PFSK-1 (cell line): ENCODE results near the gene RGS13.

Source experiments
- FOXP2 ChIP-seq: optimal IDR thresholded peaks from 2 replicates; pipeline ENCODE3; 2011; ENCODE audit warnings: borderline replicate concordance, control low read depth, inconsistent platforms; ENCODE audit not compliant: insufficient read depth; ENCODE audit errors: extremely low read length, extremely low read depth
- POLR2AphosphoS5 ChIP-seq: IDR thresholded peaks from 2 replicates; pipeline ENCODE4 v1.6.1; 2012; ENCODE audit warnings: low read depth, mild to moderate bottlenecking, control low read depth, low read length, moderate library complexity
- SIN3A ChIP-seq: IDR thresholded peaks from 2 replicates; pipeline ENCODE4 v1.6.1; 2012; ENCODE audit warnings: mild to moderate bottlenecking, low read length, moderate library complexity, borderline replicate concordance; ENCODE audit not compliant: insufficient read depth
- TAF1 ChIP-seq: IDR thresholded peaks from 2 replicates; pipeline ENCODE4 v1.6.1; 2012; ENCODE audit warnings: low read length, control low read depth, borderline replicate concordance; ENCODE audit not compliant: insufficient read depth
- TF ChIP-seq, protein P1 (sequence below), 2 experiments: IDR thresholded peaks; 2 replicates each; pipeline versions ENCODE4 v1.6.1 to v1.8.0; 2011 to 2012; ENCODE audit warnings: low read depth in 2 of 2, low read length in 2 of 2, control low read depth in 1 of 2, inconsistent platforms in 1 of 2, mild to moderate bottlenecking in 1 of 2, moderate library complexity in 1 of 2; ENCODE audit not compliant: insufficient read depth in 1 of 2

Gene RGS13

DNA sequence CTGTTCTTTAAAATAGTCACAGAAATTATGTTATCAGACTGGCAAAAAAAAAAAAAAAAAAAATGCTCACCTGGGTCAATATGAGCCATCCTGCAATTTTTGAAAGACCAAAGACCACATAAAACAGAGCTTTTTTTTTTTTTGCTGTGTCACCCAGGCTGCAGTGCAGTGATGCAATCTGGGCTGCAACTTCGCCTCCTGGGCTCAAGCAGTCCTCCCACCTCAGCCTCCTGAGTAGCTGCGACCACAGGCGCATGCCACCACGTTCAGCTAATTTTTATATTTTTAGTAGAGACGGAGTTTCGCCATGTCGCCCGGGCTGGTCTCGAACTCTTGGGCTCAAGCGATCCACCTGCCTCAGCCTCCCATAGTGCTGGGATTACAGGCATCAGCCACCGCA lies 62.8 kb downstream of the RGS13 start:
- no peak for TF ChIP-seq TAF1
- no peak for TF ChIP-seq FOXP2
- TF ChIP-seq, protein P1, sequence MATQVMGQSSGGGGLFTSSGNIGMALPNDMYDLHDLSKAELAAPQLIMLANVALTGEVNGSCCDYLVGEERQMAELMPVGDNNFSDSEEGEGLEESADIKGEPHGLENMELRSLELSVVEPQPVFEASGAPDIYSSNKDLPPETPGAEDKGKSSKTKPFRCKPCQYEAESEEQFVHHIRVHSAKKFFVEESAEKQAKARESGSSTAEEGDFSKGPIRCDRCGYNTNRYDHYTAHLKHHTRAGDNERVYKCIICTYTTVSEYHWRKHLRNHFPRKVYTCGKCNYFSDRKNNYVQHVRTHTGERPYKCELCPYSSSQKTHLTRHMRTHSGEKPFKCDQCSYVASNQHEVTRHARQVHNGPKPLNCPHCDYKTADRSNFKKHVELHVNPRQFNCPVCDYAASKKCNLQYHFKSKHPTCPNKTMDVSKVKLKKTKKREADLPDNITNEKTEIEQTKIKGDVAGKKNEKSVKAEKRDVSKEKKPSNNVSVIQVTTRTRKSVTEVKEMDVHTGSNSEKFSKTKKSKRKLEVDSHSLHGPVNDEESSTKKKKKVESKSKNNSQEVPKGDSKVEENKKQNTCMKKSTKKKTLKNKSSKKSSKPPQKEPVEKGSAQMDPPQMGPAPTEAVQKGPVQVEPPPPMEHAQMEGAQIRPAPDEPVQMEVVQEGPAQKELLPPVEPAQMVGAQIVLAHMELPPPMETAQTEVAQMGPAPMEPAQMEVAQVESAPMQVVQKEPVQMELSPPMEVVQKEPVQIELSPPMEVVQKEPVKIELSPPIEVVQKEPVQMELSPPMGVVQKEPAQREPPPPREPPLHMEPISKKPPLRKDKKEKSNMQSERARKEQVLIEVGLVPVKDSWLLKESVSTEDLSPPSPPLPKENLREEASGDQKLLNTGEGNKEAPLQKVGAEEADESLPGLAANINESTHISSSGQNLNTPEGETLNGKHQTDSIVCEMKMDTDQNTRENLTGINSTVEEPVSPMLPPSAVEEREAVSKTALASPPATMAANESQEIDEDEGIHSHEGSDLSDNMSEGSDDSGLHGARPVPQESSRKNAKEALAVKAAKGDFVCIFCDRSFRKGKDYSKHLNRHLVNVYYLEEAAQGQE (IDR thresholded peaks at IDR 0.05; ENCODE audit: insufficient read depth in 1 of 2, low read depth in 2 of 2, low read length in 2 of 2): no peak
- no peak for TF ChIP-seq SIN3A
- TF ChIP-seq POLR2AphosphoS5: no peak

DNA sequence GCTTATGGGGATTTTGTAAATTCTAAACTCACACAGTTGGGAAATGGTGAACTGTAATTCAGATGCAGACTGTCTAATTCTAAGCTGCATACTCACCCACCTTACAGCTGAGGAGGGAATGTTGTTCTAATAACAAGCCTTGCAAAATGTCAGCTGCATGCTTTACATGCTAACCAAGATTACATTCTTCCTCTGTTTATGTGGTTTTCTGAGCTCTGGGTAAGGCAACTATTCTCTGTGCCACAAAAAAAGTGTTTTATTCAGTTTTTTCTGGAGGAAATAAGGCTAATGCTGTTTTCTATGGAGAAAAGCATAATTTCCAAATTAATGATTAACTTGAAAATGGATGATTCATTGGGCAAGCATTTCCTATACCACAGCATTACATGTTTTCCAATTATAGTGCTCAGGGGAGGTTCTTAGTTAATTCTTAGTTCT lies 64.9 kb downstream of the RGS13 start:
- TF ChIP-seq TAF1 (no peak), FOXP2 (no peak), SIN3A (no peak), POLR2AphosphoS5 (no peak)
- TF ChIP-seq, protein P1 (IDR thresholded peaks at IDR 0.05; ENCODE audit: insufficient read depth in 1 of 2, low read depth in 2 of 2, low read length in 2 of 2): no peak

DNA sequence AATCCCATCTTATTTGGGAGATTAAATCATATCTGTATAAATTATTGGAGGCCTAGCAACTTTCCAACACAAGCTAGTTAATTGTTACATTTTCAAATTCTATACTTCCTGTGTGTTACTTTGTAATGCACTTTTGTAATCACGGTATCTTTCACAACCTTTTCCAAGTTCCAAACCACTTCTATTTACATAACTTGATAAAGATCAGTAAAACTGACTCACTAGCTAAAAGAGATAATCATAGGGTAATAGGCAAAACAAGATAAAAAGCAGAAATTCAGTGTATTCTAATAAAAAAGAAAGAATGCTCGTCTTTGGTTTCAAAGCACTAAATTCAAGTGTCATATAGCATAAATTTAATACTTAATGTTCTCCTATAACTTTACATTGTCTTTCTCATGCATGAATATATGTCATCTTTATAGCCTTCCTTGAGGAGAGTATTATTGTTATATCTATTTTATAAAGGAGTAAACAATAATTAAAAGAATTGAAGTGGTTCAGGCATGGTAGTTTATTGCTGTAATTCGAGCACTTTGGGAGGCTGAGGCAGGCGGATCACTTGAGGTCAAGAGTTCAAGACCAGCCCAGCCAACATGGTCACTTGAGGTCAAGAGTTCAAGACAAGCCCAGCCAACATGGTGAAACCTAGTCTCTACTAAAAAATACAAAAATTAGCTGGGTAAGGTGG lies 66.4 kb downstream of the RGS13 start:
- TF ChIP-seq, protein P1 (IDR thresholded peaks at IDR 0.05; ENCODE audit: insufficient read depth in 1 of 2, low read depth in 2 of 2, low read length in 2 of 2): no peak
- TF ChIP-seq TAF1: no peak
- TF ChIP-seq POLR2AphosphoS5: no peak
- no peak for TF ChIP-seq SIN3A
- no peak for TF ChIP-seq FOXP2

DNA sequence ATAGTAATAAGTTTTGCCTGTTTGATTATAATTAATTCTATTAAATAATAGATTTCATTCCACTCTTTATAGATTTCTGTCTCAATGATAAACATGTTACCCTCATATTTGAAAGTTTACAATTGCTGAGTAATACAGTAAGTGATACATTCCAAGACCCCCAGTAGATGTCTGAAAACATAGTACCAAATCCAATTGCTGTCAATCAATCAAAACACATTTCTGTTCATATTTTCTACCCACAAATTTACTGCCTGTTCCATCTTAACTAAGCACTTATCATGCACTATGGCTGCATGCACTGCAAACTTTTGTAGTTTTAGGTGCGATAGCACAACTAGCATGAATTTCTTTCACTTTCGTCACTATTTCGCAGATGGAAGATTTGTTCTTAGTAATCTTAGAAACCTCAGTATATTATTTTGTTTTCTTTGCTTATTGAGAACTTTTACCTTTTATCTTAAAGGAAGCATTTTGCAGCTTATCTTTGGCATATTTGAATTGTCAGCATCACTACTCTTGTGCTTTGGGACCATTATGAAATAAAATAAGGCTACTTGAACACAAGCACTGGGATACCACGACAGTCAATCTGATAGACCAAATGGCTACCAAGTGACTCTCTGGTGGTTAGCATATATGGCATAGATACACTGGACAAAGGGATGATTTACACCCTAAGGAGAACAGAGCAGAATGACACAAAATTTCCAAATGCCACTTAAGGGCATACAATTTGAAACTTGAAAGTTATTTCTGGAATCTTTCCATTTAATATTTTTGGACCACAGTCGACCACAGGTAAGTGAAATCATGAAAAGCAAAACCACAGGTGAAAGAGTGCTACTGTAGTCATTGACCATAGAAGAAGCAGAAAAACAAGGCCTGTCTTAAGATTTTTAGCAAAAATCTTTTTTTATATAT lies 67.6 kb downstream of the RGS13 start:
- no peak for TF ChIP-seq POLR2AphosphoS5
- TF ChIP-seq FOXP2: no peak
- TF ChIP-seq SIN3A: no peak
- TF ChIP-seq TAF1: no peak
- TF ChIP-seq, protein P1 (IDR thresholded peaks at IDR 0.05; ENCODE audit: insufficient read depth in 1 of 2, low read depth in 2 of 2, low read length in 2 of 2): no peak
